ENCODE data around the gene SLAMF6.

SLAMF6 gene

DNA sequence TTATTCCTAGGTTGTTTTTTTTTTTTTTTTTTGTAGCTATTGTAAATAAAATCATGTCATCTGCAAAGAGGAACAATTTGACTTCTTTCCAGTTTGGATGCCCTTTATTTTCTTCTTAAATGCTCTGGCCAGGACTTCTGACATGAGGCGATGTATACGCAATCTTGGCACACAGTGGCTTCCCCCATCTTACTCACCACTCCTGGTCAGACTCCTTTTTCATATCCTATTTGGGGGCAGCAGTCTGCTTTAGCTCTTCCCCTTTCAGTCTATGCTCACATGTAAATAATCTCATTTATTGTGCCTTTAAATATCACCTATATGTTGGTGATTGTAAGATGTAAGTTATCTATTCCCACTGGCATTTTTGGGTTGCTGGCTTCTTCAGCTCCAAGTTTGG, 56.1 kb downstream of the SLAMF6 start:
- TF ChIP-seq CEBPB (IDR thresholded peaks at IDR 0.05) (no peak), RAD21 (IDR thresholded peaks at IDR 0.05; ENCODE audit: low read depth) (no peak), NFIC (IDR thresholded peaks at IDR 0.05) (no peak), ZBTB7A (IDR thresholded peaks at IDR 0.05; ENCODE audit: low read depth) (no peak), CREB1 (IDR thresholded peaks at IDR 0.05; ENCODE audit: low read depth) (no peak), EGR1 (IDR thresholded peaks at IDR 0.05) (no peak), YY1 (IDR thresholded peaks at IDR 0.05; ENCODE audit: low read depth) (no peak), TAF1 (IDR thresholded peaks at IDR 0.05; ENCODE audit: low read depth) (no peak), FOXM1 (IDR thresholded peaks at IDR 0.05; ENCODE audit: borderline replicate concordance, low read depth) (no peak), TEAD4 (IDR thresholded peaks at IDR 0.05) (no peak), TCF12 (IDR thresholded peaks at IDR 0.05; ENCODE audit: low read depth) (no peak)
- TF ChIP-seq, protein P1, sequence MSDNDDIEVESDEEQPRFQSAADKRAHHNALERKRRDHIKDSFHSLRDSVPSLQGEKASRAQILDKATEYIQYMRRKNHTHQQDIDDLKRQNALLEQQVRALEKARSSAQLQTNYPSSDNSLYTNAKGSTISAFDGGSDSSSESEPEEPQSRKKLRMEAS (IDR thresholded peaks at IDR 0.05): no peak
- TF ChIP-seq, protein P2, sequence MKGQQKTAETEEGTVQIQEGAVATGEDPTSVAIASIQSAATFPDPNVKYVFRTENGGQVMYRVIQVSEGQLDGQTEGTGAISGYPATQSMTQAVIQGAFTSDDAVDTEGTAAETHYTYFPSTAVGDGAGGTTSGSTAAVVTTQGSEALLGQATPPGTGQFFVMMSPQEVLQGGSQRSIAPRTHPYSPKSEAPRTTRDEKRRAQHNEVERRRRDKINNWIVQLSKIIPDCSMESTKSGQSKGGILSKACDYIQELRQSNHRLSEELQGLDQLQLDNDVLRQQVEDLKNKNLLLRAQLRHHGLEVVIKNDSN (IDR thresholded peaks at IDR 0.05): no peak
- TF ChIP-seq, protein P3, sequence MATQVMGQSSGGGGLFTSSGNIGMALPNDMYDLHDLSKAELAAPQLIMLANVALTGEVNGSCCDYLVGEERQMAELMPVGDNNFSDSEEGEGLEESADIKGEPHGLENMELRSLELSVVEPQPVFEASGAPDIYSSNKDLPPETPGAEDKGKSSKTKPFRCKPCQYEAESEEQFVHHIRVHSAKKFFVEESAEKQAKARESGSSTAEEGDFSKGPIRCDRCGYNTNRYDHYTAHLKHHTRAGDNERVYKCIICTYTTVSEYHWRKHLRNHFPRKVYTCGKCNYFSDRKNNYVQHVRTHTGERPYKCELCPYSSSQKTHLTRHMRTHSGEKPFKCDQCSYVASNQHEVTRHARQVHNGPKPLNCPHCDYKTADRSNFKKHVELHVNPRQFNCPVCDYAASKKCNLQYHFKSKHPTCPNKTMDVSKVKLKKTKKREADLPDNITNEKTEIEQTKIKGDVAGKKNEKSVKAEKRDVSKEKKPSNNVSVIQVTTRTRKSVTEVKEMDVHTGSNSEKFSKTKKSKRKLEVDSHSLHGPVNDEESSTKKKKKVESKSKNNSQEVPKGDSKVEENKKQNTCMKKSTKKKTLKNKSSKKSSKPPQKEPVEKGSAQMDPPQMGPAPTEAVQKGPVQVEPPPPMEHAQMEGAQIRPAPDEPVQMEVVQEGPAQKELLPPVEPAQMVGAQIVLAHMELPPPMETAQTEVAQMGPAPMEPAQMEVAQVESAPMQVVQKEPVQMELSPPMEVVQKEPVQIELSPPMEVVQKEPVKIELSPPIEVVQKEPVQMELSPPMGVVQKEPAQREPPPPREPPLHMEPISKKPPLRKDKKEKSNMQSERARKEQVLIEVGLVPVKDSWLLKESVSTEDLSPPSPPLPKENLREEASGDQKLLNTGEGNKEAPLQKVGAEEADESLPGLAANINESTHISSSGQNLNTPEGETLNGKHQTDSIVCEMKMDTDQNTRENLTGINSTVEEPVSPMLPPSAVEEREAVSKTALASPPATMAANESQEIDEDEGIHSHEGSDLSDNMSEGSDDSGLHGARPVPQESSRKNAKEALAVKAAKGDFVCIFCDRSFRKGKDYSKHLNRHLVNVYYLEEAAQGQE (IDR thresholded peaks at IDR 0.05; ENCODE audit: low read depth): no peak

DNA sequence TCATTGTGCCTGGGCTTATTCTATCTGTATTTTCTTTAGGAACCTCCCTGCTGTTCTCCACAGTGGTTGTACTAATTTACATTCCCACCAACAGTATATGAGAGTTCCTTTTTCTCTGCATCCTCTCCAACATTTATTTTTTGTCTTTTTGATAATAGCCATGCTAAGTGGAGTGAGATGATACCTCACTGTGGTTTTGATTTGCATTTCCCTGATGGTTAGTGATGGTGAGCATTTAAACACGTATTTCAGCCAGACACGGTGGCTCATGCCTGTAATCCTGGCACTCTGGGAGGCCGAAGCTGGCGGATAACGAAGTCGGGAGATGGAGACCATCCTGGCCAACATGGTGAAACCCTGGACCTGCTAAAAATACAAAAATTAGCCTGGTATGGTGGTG, 57.9 kb downstream of the SLAMF6 start:
- TF ChIP-seq YY1 (IDR thresholded peaks at IDR 0.05; ENCODE audit: low read depth) (no peak), ZBTB7A (IDR thresholded peaks at IDR 0.05; ENCODE audit: low read depth) (no peak), EP300 (IDR thresholded peaks at IDR 0.05; ENCODE audit: borderline replicate concordance) (no peak), EGR1 (IDR thresholded peaks at IDR 0.05) (no peak), CEBPB (IDR thresholded peaks at IDR 0.05) (no peak), TAF1 (IDR thresholded peaks at IDR 0.05; ENCODE audit: low read depth) (no peak), NFIC (IDR thresholded peaks at IDR 0.05) (no peak), CREB1 (IDR thresholded peaks at IDR 0.05; ENCODE audit: low read depth) (no peak), FOXM1 (IDR thresholded peaks at IDR 0.05; ENCODE audit: borderline replicate concordance, low read depth) (no peak), TCF12 (IDR thresholded peaks at IDR 0.05; ENCODE audit: low read depth) (no peak)
- TF ChIP-seq, protein P1 (IDR thresholded peaks at IDR 0.05): no peak
- TF ChIP-seq, protein P3 (IDR thresholded peaks at IDR 0.05; ENCODE audit: low read depth): no peak

DNA sequence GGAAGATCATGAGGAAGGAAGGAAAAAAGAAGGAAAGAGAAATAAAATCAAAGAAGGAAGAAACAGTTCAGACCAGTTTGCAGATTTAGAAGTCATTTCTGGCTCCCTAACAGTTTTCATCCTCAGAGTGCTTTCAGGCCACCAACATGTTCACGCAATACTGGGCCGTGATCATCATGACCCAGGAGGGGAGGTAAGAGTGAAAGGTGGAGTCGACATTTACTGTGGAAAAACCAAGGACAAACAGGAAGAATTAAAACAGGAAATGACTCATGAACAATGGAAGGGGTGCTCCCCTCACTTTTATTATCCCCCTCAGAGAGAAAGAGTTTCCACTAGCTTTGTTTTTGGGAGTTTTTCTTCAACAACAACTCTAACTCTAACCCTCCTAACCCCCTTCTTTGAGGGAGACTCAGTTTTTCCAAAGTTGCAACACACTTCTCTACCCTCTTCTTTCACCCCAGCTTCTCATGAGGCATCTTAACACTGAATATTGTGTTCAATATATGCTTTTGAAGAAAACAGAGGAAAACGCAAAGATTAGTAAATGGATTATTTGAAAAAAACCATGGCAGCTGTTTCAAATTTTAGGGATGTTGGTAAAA, 62.3 kb downstream of the SLAMF6 start:
- TF ChIP-seq EP300 (IDR thresholded peaks at IDR 0.05; ENCODE audit: borderline replicate concordance): no peak
- no peak for TF ChIP-seq RAD21 (IDR thresholded peaks at IDR 0.05; ENCODE audit: low read depth)
- TF ChIP-seq ZBTB7A (IDR thresholded peaks at IDR 0.05; ENCODE audit: low read depth): no peak
- TF ChIP-seq, protein P1 (IDR thresholded peaks at IDR 0.05): no peak
- TF ChIP-seq, protein P3 (IDR thresholded peaks at IDR 0.05; ENCODE audit: low read depth): no peak
- no peak for TF ChIP-seq YY1 (IDR thresholded peaks at IDR 0.05; ENCODE audit: low read depth)
- no peak for TF ChIP-seq TAF1 (IDR thresholded peaks at IDR 0.05; ENCODE audit: low read depth)
- no peak for TF ChIP-seq TEAD4 (IDR thresholded peaks at IDR 0.05)
- no peak for TF ChIP-seq FOXM1 (IDR thresholded peaks at IDR 0.05; ENCODE audit: borderline replicate concordance, low read depth)
- TF ChIP-seq NFIC (IDR thresholded peaks at IDR 0.05): no peak

DNA sequence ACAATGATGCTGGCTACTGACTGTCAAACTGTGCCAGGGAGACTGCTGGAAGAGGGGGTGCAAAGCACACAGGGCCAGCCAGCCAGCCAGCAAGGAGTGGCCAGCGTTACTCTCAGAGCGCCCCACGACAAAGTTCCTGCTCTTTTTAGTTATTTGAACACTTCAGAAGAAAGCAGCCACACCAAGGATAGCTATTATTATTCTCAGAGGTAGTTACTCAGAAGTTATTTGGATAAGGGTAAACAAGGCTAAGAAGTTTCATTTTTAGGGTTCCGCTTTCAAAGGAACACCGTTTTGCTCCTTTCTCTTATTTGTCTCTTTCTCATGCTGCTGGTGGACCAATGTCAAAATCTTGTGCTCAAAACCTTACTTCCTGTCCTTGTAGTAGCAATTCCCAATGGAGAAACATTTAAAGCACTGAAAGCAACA, 62.8 kb downstream of the SLAMF6 start:
- TF ChIP-seq, protein P1 (IDR thresholded peaks at IDR 0.05): no peak
- TF ChIP-seq, protein P3 (IDR thresholded peaks at IDR 0.05; ENCODE audit: low read depth): no peak
- no peak for TF ChIP-seq CREB1 (IDR thresholded peaks at IDR 0.05; ENCODE audit: low read depth)
- TF ChIP-seq RAD21 (IDR thresholded peaks at IDR 0.05; ENCODE audit: low read depth): no peak
- no peak for TF ChIP-seq FOXM1 (IDR thresholded peaks at IDR 0.05; ENCODE audit: borderline replicate concordance, low read depth)
